Measurements from ENCODE around the gene MAFB.

MAFB gene

GRCh38 chr20:40680161-40680959, 8.7 kb downstream of the MAFB start:
- no peak for FAIRE-seq

GRCh38 chr20:40679184-40679583, 9.9 kb downstream of the MAFB start:
- no peak for FAIRE-seq

DNA sequence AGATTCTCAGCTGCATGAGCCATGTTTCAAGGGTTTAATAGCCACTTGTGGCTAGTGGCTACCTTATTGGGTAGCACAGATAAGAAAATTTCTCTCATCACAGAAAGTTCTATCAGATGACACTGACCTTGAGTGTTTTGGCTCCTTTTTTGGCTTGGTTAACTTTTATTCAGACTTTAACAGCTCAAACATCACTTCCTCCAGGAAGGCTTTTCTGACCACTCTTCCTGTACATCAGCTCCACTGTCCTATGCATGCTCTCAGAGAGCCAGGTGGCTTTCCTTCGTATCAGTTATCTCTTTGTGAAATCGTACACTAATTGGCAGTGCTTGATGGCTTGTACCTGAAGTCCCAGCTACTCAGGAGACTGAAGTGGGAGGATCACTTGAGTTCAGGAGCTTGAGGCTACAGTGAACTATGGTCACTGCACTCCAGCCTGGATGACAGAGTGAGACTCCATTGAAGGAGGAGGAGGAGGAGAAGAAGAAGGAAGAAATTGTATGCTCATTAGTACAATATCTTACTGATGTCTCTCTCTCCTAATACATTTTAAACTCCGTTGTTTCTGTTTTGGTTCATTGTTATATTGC, 10.7 kb downstream of the MAFB start:
- FAIRE-seq: no peak

DNA sequence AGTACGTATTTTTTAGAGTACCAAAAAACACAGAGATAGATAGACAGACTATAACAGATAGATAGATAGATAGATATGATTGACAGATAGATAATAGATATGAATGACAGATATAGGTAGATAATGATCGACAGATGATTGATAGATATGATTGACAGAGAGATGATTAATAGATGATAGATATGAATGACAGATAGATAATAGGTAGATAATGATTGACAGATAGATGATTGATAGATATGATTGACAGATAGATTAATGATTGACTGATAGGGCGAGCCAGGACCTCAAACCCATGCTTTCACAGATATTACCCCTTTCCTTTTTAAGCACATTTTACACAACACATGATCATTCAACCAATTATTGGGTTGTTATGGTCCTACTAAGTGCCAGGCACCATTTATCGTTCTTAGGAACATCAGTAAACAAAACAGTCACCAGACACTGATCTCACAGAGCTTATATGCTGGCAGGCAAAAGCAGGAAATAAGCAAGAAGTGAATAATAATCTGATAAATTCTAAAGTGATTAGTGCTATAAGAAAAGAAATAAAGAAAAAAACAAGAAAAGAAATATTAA, 11.6 kb downstream of the MAFB start:
- no peak for FAIRE-seq

GRCh38 chr20:40676491-40677269, 12.4 kb downstream of the MAFB start:
- no peak for FAIRE-seq

GRCh38 chr20:40675599-40676221, 13.3 kb downstream of the MAFB start:
- no peak for FAIRE-seq

DNA sequence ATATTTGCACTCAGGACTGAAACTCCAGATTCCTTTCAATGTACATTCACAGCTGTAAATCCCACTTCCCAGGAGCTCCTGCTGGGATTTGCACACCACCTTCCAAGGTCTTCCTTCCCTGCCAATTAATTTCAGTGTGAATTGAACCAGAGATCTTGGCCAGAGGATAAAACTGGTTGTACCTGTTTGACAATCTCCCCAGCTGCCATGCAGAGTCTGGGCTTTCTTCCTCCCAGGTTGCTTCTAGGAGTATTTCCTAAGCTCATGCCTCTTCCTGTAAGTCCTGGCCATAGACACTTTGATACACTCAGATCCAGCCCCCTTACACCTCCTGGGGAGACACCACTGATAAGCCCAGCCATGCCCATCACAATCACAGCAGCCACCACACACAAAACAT, 15.6 kb downstream of the MAFB start:
- no peak for FAIRE-seq

- no peak for FAIRE-seq
Measured at GRCh38 chr20:40672095-40672494, 16.9 kb downstream of the MAFB start.

DNA sequence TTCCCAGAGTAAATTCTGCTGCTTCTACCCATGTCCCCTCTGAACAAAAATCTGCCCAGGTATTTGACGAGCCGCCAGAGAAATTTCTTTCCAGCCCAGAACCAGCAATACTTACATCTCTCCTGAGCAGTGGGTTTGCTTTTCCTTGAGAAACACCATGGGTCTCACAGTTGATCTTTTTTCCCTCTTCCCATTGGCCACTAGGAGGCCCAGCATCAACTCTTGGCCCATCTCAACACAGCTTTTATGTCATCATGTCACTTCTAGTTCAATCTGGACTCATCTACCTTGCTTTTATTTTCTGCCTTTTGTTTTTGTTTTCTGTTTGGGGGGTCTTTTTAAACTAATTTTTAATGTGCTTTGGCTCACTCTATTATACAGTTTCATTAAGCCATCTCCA, 18.8 kb downstream of the MAFB start:
- no peak for FAIRE-seq

- no peak for FAIRE-seq
Measured at GRCh38 chr20:40669692-40670091, 19.3 kb downstream of the MAFB start.

DNA sequence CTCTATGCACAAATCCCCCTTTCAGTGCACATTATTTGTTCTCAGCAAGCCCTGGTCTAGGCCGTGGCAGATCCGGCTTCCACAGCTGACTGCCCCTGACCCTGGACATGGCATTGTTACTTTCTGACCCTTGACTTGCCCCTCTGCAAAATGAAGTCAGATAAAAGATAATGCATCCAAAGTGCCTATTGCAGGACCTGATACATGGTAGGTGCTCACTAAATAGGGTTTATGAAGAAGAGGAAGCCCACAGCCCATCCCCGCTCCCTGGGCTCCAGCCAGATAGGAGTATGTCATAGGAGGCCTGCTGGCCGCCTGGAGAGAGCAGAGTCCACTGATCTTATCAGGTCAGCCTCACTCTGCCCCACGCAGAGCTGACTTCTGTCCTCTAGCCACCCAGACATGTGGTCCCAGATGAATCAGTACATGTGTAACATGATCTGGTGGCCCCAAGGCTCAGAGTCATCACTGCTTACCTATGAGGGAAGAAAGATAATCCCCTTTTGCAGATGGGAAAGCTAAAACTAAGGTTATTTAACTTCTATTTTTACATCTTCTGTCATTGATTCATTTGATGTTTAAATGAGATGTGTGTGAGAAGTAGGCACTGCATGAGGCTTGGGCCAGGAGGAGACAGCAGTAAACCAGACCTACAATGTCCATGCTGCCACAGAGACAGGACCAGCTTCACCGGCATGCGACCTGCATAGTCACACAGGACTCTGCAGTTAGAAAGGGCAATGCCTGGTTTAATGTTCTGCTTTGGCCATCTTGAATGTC, 20.4 kb downstream of the MAFB start:
- no peak for FAIRE-seq

DNA sequence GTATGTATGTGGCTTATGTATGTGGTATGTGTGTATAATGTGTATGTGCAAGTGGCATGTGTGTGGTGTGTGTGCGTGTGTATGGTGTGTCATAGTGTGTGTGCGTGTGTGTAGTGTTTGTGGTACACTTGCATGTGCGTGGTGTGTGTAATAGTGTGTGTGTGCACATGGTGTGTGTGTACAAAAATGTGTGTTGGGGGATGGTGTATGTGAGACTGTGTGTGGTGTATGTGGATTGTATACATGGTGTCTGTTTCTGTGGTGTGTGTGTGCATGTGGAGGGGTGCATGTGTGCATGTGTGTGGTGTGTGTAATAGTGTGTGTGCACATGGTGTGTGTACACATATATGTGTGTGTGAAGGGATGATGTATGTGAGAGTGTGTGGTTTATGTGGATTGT, 21.5 kb downstream of the MAFB start:
- FAIRE-seq: no peak

GRCh38 chr20:40666336-40666735, 22.7 kb downstream of the MAFB start:
- FAIRE-seq: no peak

- FAIRE-seq: no peak
Measured at GRCh38 chr20:40664891-40665290, 24.1 kb downstream of the MAFB start.

DNA sequence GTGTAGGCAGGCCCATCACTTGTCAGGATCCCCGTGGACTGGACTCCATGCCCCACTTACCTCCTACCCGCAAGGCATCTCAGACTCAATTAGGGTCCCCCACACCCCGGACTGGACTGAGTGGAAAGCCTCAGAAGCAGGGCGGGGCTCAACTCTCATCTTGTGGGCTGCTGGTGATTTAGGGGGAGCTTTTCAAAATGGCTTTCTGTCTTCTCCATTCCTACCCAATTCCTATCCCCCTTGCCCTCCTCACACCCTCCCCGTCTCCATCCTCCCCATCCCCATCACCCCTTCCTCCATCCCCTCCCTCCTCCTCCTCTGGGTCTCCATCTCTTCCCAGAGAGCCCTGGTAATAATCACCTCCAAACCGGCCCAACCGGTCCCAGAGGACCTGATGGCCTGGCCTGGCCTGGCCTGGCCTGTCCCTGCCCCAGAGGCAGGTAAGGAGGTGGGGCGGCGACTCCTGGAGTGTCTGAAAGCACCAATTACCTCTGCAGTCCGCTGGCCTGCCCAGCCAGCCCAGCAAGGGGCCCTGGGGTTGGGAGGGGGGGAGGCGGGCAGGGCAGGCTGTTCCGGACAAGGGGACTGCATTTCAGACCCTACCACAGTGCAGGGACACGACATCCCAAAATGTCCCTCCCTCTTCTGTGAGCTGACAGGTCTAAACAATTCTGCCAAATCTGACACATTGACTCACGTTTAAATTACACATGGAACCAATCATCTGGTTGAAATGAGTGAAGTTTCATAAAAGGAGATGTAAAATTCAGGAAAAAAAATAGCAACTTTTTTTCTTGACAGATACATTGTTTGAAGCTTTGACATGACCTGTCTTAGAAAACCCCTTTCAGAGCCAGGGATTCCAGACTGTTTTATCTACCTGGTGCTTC, 24.8 kb downstream of the MAFB start:
- FAIRE-seq: no peak

DNA sequence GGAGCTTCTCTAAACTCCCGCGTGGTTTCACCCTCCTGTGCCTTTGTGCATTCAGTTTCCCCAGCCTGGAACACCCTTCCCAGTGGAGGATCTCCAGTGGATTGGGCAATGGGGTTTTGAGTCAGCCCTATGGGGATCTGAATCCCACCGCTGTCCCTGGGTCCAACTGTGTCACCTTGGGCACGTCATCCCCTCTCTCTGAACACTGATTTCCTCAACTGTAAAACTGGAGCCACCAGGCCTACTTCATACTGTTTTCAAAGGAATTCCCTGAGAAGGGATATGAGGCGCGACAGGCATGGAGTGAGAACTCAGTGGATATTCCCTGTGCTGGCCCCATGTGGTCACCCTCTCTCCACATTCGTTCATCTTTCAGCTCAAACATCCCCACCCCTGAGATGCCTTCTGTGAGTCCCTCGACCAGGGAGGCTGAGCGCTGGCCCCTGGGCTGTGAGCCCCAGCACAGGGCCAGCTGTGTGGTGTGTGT, 25.7 kb downstream of the MAFB start:
- FAIRE-seq: no peak

GRCh38 chr20:40659567-40659966, 29.5 kb downstream of the MAFB start:
- FAIRE-seq: no peak

DNA sequence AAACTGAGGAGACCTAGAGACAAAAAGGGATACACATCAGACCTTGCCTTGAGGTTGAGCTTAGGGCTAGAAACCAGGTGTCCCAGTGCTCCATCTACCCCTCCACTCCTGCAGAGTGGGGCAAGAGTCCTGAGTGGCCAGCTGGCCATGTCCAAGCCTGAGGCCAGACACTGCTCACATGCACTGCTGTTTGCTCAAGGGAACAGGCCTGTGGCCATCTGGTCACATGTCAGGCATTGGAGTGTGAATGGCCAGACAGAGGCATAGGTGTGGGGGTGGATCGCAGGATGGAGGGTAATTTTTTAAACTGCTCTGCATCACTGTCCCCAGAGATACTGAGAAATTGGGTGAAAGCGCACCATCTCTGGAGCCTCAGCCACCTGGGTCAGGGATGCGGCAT, 30.5 kb downstream of the MAFB start:
- no peak for FAIRE-seq

DNA sequence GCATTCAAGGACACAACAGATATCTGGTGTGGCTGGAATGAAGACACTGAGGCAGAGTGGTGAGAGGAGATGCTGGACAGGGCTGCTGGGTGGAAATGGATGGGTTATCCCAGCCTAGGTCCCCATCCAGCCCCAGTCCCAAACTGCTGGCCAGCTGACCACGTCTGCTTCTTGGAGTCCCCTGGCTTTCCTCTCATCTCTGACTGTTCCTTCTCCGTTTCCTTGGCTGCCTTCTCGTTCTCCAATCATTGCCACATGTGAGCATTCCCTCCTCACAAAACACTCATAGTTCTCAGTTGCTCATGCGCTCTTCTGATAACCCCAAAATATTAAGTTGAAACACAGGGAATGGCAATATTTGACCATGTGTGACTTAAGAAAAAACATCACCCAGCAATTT, 31.5 kb downstream of the MAFB start:
- FAIRE-seq: no peak

DNA sequence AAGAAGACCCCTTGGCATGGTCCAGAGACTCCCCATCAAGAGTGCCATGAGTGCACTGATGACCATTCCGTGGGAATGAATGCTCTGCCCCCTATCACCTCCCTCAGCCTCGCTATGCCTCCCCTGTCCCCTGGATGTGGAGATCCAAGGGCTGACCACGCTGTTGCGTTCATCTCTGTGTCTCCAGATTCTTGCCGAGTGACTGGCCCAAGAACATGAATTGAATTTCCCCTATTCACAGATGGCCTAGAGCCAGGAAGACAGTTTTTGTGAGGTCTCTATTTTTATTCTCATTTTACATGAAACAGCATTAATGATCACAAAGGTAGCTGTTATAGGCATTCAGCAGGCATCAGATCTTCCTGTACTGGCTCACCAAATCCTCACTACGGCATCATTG, 33.6 kb downstream of the MAFB start:
- FAIRE-seq: no peak

DNA sequence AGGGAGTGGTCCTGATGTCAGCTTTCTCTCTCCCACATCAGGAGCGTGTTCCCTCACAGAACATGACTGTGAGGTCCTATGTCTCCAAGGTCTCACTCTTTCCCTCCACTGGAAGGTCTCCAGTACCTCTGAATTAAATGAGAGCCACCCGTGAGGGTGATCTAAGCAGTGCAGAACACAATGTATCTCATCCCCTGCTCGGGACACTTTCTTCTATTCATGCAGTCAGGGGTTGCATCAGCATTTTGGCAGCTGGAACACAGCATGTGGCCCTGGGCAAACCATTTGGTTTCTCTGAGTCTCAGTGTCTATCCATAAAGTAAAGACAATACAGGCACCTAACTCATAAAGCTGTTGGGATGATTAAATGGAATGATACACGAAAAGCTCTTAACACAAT, 34.2 kb downstream of the MAFB start:
- FAIRE-seq: no peak
